Left ventricle myocardium inferior (tissue), 1 donor: Measurements from ENCODE around the gene ZNF786. TPM values are rescaled to one million over a fixed set of nuclear protein-coding genes. Genes with fewer than 3 reads are reported as not detected.
A peak's percentile ranks its signal among the peaks of the same experiment; 100 is the strongest.

Experiments
- DNase-seq: peaks from one replicate; pipeline ENCODE4 v3.0.0-alpha.2; 2020
- H3K27ac ChIP-seq: fragments of 200-600 bp; replicated peaks from 2 replicates; pipeline ENCODE4 v1.8.0; 2021
- H3K27me3 ChIP-seq: fragments of 200-600 bp; 2 replicates; pipeline ENCODE4 v1.8.0; 2021; ENCODE audit warnings: low read depth
- H3K36me3 ChIP-seq: fragments of 200-600 bp; 2 replicates; pipeline ENCODE4 v1.8.0; 2021
- H3K4me1 ChIP-seq: fragments of 200-600 bp; 2 replicates; pipeline ENCODE4 v1.8.0; 2021
- H3K4me3 ChIP-seq: fragments of 200-600 bp; 2 replicates; pipeline ENCODE4 v1.8.0; 2021; ENCODE audit warnings: mild to moderate bottlenecking, moderate library complexity
- H3K9me3 ChIP-seq: fragments of 200-600 bp; replicated peaks from 2 replicates; pipeline ENCODE4 v1.8.0; 2021
- intact Hi-C: fragments of 100-400 bp; cut with micrococcal nuclease; formaldehyde crosslinking; loops from one replicate; pipeline ENCODE4 v1.11.0; 2022
- long read RNA-seq: library from polyadenylated mRNA; unstranded; transcript quantifications from one replicate; pipeline ENCODE4 v2.0.0, GENCODE V29; 2021
- total RNA-seq: library from RNA; stranded (reverse); fragmentation: NEBNext Ultra II Directional; extraction: Animal tissue kit (Norgen Biotek cat#: 25700); gene quantifications from one replicate; pipeline ENCODE4 v1.2.1, GENCODE V29; 2021
- TF ChIP-seq, protein P1 (sequence below): fragments of 200-600 bp; IDR thresholded peaks from 2 replicates; pipeline ENCODE4 v1.8.0; 2021; ENCODE audit warnings: antibody characterized with exemption, mild to moderate bottlenecking, borderline replicate concordance
- donor health status: DM: no; HTN: yes; CAD: no; lungs with severe emphysema.

Gene ZNF786, protein sequence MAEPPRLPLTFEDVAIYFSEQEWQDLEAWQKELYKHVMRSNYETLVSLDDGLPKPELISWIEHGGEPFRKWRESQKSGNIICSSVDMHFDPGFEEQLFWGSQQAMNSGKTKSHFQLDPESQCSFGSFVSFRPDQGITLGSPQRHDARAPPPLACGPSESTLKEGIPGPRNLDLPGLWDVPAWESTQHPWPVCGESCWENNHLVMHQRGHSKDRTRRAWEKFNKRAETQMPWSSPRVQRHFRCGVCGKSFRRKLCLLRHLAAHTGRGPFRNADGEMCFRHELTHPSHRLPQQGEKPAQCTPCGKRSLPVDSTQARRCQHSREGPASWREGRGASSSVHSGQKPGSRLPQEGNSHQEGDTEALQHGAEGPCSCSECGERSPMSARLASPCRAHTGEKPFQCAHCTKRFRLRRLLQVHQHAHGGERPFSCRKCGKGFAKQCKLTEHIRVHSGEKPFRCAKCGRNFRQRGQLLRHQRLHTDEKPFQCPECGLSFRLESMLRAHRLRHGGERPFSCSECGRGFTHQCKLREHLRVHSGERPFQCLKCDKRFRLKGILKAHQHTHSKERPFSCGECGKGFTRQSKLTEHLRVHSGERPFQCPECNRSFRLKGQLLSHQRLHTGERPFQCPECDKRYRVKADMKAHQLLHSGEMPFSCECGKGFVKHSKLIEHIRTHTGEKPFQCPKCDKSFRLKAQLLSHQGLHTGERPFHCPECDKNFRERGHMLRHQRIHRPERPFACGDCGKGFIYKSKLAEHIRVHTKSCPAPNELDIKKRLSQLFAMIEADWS
- 2.4 TPM for total RNA-seq
- long read RNA-seq, transcript ZNF786-202 (4 exons, 2,874 nt), result major isoform, 8 of 13 reads
- long read RNA-seq, partial matches to known transcripts, result 0 of 13 reads
- long read RNA-seq, other reads (novel, unspliced or antisense), result 1 of 13 reads

DNA sequence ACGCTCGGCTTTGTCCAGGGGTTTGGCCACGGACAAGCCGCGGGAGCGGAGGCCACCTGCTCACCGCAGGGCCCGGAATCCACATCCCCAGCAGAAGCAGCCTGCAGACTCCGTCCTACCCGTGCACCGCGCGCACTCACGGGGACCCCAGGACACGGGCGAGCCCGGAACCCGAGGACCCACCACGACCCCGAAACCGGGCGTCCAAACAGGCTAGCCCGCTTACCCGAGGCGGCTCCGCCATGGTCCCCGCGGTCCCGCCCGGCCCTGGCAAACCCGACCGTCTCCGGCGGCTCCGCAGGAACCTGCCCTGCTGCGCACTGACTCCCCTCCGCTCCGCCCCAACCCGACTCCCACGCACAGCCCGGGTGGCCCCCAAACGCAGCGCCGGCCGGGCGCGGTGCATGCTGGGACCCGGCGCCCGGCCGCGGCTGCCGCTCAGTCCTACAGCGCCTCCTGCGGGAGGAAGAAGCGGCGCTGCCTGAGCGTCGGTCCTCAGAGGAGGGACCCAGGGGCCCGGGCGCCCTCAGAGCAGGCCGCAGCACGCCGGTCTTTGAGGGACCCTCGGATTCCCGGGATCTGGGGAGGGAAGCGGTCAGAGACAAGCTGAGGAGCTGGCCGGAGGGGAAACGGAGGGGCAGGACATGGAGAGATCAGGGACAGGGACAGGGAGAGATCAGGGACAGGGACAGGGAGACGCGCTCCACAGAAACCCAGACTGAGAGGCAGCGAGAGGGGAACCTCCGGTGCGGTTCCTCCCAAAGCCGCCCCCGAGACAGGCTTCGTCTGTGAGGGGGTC is at the start of gene ZNF786:
ZNF786 (minus strand) TSS at position 322 of the 799 bp plus-strand sequence; CDS start at position 244, 78 bp downstream.
- no peaks in the 10 kb centered on the region for H3K27me3 ChIP-seq
- DNase-seq, result peak; percentile 88
- no peaks in the 10 kb centered on the region for H3K9me3 ChIP-seq
- peak within 1 kb of the TSS; percentile 98 for H3K27ac ChIP-seq
- H3K4me3 ChIP-seq, result peak within 1 kb of the TSS; percentile 83
- intact Hi-C loops, result loop anchor here (10.0 kb wide), 1 partner anchor 86 kb away; no protein-coding TSS in a partner anchor
- H3K4me1 ChIP-seq, result peaks cover 29% of the 10 kb centered on the region
- H3K36me3 ChIP-seq, result no peaks in the 10 kb centered on the region
- TF ChIP-seq, protein P1, sequence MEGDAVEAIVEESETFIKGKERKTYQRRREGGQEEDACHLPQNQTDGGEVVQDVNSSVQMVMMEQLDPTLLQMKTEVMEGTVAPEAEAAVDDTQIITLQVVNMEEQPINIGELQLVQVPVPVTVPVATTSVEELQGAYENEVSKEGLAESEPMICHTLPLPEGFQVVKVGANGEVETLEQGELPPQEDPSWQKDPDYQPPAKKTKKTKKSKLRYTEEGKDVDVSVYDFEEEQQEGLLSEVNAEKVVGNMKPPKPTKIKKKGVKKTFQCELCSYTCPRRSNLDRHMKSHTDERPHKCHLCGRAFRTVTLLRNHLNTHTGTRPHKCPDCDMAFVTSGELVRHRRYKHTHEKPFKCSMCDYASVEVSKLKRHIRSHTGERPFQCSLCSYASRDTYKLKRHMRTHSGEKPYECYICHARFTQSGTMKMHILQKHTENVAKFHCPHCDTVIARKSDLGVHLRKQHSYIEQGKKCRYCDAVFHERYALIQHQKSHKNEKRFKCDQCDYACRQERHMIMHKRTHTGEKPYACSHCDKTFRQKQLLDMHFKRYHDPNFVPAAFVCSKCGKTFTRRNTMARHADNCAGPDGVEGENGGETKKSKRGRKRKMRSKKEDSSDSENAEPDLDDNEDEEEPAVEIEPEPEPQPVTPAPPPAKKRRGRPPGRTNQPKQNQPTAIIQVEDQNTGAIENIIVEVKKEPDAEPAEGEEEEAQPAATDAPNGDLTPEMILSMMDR, result peak; percentile 96

DNA sequence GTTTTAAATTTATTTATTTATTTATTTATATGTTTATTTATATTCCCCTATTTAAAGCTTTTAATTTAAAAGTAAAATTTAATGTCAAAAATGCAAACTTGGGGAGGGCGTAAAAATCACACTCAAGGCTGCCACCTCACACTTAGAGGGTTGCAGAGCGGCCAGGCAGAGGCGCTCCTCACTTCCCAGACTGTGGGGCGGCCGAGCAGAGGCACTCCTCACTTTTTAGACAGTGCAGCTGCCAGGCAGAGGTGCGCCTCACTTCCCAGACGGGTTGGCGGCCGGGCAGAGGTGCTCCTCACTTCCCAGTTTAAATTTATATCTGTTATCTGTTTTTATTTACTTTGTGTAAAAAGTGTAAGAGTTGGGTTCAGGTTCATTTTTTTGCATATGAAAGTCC is 45.6 kb upstream of the ZNF786 start:
- TF ChIP-seq, protein P1, result no peak
- Histone ChIP-seq H3K36me3 (peaks cover 15% of the 10 kb centered on the region), H3K4me1 (no peaks in the 10 kb centered on the region), H3K27ac (no peak overlapping the region), H3K9me3 (peaks cover 3% of the 10 kb centered on the region), H3K27me3 (no peaks in the 10 kb centered on the region), H3K4me3 (no peak overlapping the region)
- intact Hi-C loops, result no loop called here
- DNase-seq, result no peak

GRCh38 chr7:149133028-149133710 is 42.7 kb upstream of the ZNF786 start:
- H3K27me3 ChIP-seq, result no peaks in the 10 kb centered on the region
- TF ChIP-seq, protein P1, result no peak
- peaks cover 27% of the 10 kb centered on the region for H3K36me3 ChIP-seq
- no peak overlapping the region for H3K27ac ChIP-seq
- peaks cover 13% of the 10 kb centered on the region for H3K9me3 ChIP-seq
- DNase-seq, result no peak
- H3K4me1 ChIP-seq, result peaks cover 1% of the 10 kb centered on the region
- H3K4me3 ChIP-seq, result no peak overlapping the region
- intact Hi-C loops, result no loop called here

- peaks cover 13% of the 10 kb centered on the region for H3K9me3 ChIP-seq
- DNase-seq, result no peak
- H3K4me3 ChIP-seq, result no peak overlapping the region
- no peak overlapping the region for H3K27ac ChIP-seq
- TF ChIP-seq, protein P1, result no peak
- intact Hi-C loops, result no loop called here
- peaks cover 21% of the 10 kb centered on the region for H3K4me1 ChIP-seq
- peaks cover 27% of the 10 kb centered on the region for H3K36me3 ChIP-seq
- H3K27me3 ChIP-seq, result no peaks in the 10 kb centered on the region
Observed at GRCh38 chr7:149130572-149131198, 40.2 kb upstream of the ZNF786 start.
